HCT116 (cell line): ENCODE measurements around the gene GNA12. TPM values are rescaled to one million over a fixed set of nuclear protein-coding genes. Genes with fewer than 3 reads are reported as not detected.
A peak's percentile ranks its signal among the peaks of the same experiment; 100 is the strongest.

Experiments
- ATAC-seq: fragments of 200-7000 bp; cut with Tn5 transposase; 2 replicates; pipeline ENCODE4 v1.9.1; 2020; ENCODE audit warnings: mild to moderate bottlenecking, moderate library complexity
- BruUV-seq: library from RNA; stranded (reverse); fragments of 400-500 nt; replicated peaks from 2 replicates; lab custom pipeline; 2021; lab: Mats Ljungman, UMichigan
- CTCF ChIA-PET: fragments of 300-600 bp; sonication (Branson Sonifier 250); formaldehyde crosslinking; loops from one replicate; lab custom pipeline; 2021; ENCODE audit warnings: antibody characterized with exemption; lab: Charles Lee
- POLR2A ChIA-PET: fragments of 300-600, 350-600 bp; sonication (Branson Sonifier 250); formaldehyde crosslinking; loops from one replicate; lab custom pipeline; 2021; ENCODE audit warnings: antibody characterized with exemption; lab: Charles Lee
- RAD21 ChIA-PET, 2 experiments: fragments of 300-600 bp; sonication (Branson Sonifier 250); formaldehyde crosslinking; loops; one replicate each; lab custom pipeline; 2023; ENCODE audit warnings: low total read pairs in 2 of 2; ENCODE audit not compliant: uncharacterized antibody in 2 of 2, unreplicated experiment in 2 of 2, low non-redundant PET in 1 of 2; lab: Charles Lee
- DNase-seq: peaks from one replicate; pipeline ENCODE4 v3.0.0-alpha.2; 2010; ENCODE audit warnings: low read depth, low spot score
- H2AFZ ChIP-seq: fragments of 200-600 bp; shearing (Covaris generic), sonication (generic); 2 replicates; pipeline ENCODE4 v1.6.1; 2017; ENCODE audit warnings: low read depth, mixed run types, mixed read lengths, antibody characterized with exemption, low read length; ENCODE audit not compliant: poor library complexity, severe bottlenecking
- H3K27ac ChIP-seq: 2 replicates; pipeline ENCODE4 v1.5.1; 2012; ENCODE audit warnings: low read depth, low read length
- H3K27me3 ChIP-seq: fragments of 200-600 bp; sonication (generic); 2 replicates; pipeline ENCODE4 v1.6.1; 2016; ENCODE audit warnings: mixed run types, low read length, mixed read lengths; ENCODE audit not compliant: insufficient read depth
- H3K36me3 ChIP-seq, 2 experiments: fragments of 200-500 bp in 1 of 2; fragments of 200-600 bp in 1 of 2; sonication (Bioruptor generic) in 1 of 2; sonication (generic) in 1 of 2; 2 replicates each; pipeline versions ENCODE4 v1.5.1 to v1.6.1; 2014 to 2016; ENCODE audit warnings: low read length in 2 of 2, inconsistent platforms in 1 of 2, mixed read lengths in 1 of 2, mixed run types in 1 of 2; ENCODE audit not compliant: insufficient read depth in 2 of 2, control insufficient read depth in 1 of 2
- H3K4me1 ChIP-seq, 2 experiments: fragments of 200-600 bp in 1 of 2; sonication (generic) in 1 of 2; 2 replicates each; pipeline versions ENCODE4 v1.5.1 to v1.6.1; 2012 to 2017; ENCODE audit warnings: low read length in 2 of 2, inconsistent platforms in 1 of 2, mild to moderate bottlenecking in 1 of 2, mixed read lengths in 1 of 2, mixed run types in 1 of 2, moderate library complexity in 1 of 2; ENCODE audit not compliant: insufficient read depth in 2 of 2, control insufficient read depth in 1 of 2
- H3K4me2 ChIP-seq: fragments of 200-600 bp; sonication (generic); 2 replicates; pipeline ENCODE4 v1.6.1; 2017; ENCODE audit warnings: mixed run types, low read length, mixed read lengths
- H3K4me3 ChIP-seq, 2 experiments: fragments of 200-600 bp in 1 of 2; sonication (generic) in 1 of 2; replicated peaks in 1 of 2; 2 replicates each; pipeline ENCODE4 v1.5.1; 2011 to 2016; ENCODE audit warnings: low read length in 2 of 2, control low read depth in 1 of 2, low read depth in 1 of 2, mild to moderate bottlenecking in 1 of 2, mixed read lengths in 1 of 2, mixed run types in 1 of 2
- H3K79me2 ChIP-seq: fragments of 200-600 bp; sonication (generic); 2 replicates; pipeline ENCODE4 v1.6.1; 2017; ENCODE audit warnings: mild to moderate bottlenecking, mixed run types, low read length, moderate library complexity, mixed read lengths; ENCODE audit not compliant: insufficient read depth
- H3K9ac ChIP-seq: fragments of 200-600 bp; sonication (generic); 2 replicates; pipeline ENCODE4 v1.6.1; 2016; ENCODE audit warnings: low read length, mixed read lengths
- H3K9me2 ChIP-seq: fragments of 200-600 bp; sonication (generic), shearing (Covaris generic); 2 replicates; pipeline ENCODE4 v1.6.1; 2017; ENCODE audit warnings: mixed run types, mild to moderate bottlenecking, moderate library complexity; ENCODE audit not compliant: insufficient read depth
- H3K9me3 ChIP-seq, 2 experiments: fragments of 200-500 bp in 1 of 2; fragments of 200-600 bp in 1 of 2; sonication (Bioruptor generic) in 1 of 2; sonication (generic) in 1 of 2; 2 replicates each; pipeline ENCODE4 v1.6.1; 2014 to 2017; ENCODE audit warnings: low read length in 2 of 2, mixed read lengths in 2 of 2, inconsistent platforms in 1 of 2, low read depth in 1 of 2, mild to moderate bottlenecking in 1 of 2, mixed run types in 1 of 2, moderate library complexity in 1 of 2; ENCODE audit not compliant: control insufficient read depth in 1 of 2, insufficient read depth in 1 of 2
- H4K20me1 ChIP-seq: fragments of 200-600 bp; sonication (generic), shearing (Covaris generic); 2 replicates; pipeline ENCODE4 v1.6.1; 2017; ENCODE audit warnings: mixed run types, mild to moderate bottlenecking, moderate library complexity; ENCODE audit not compliant: insufficient read depth
- CBX3 ChIP-seq: IDR thresholded peaks from 2 replicates; pipeline ENCODE4 v1.6.1; 2012; ENCODE audit warnings: low read depth
- CEBPB ChIP-seq: IDR thresholded peaks from 2 replicates; pipeline ENCODE4 v1.6.1; 2012; ENCODE audit warnings: low read depth
- EZH2phosphoT487 ChIP-seq: fragments of 200-600 bp; IDR thresholded peaks from 2 replicates; pipeline ENCODE4 v1.6.1; 2018; ENCODE audit warnings: antibody characterized with exemption, borderline replicate concordance
- FOSL1 ChIP-seq: IDR thresholded peaks from 2 replicates; pipeline ENCODE4 v1.6.1; 2012; ENCODE audit warnings: low read depth
- POLR2A ChIP-seq: IDR thresholded peaks from 2 replicates; pipeline ENCODE4 v1.7.0; 2011; ENCODE audit warnings: borderline replicate concordance; ENCODE audit not compliant: insufficient read depth, insufficient read length; ENCODE audit errors: extremely low read depth
- POLR2AphosphoS5 ChIP-seq: IDR thresholded peaks from 2 replicates; pipeline ENCODE4 v1.6.1; 2011; ENCODE audit warnings: mild to moderate bottlenecking, low read depth, low read length, moderate library complexity
- SRF ChIP-seq: IDR thresholded peaks from 2 replicates; pipeline ENCODE4 v1.6.1; 2012; ENCODE audit warnings: low read depth
- intact Hi-C: fragments of 100-400 bp; cut with micrococcal nuclease; formaldehyde crosslinking; loops from 2 replicates; pipeline ENCODE4 v1.10.0; 2022
- total RNA-seq: library from RNA; stranded (reverse); gene quantifications from one replicate; pipeline ENCODE4 v1.2.1, GENCODE V29; 2021; ENCODE audit not compliant: unreplicated experiment
- TF ChIP-seq, protein P1 (sequence below): IDR thresholded peaks from 2 replicates; pipeline ENCODE4 v1.6.1; 2011; ENCODE audit warnings: mild to moderate bottlenecking, low read length, moderate library complexity; ENCODE audit not compliant: insufficient replicate concordance; ENCODE audit errors: extremely low read depth
- TF ChIP-seq, protein P2 (sequence below): IDR thresholded peaks from 2 replicates; pipeline ENCODE4 v1.6.1; 2012

Gene GNA12
- total RNA-seq, 1 experiment from 2014 or later = 32.6 TPM

DNA sequence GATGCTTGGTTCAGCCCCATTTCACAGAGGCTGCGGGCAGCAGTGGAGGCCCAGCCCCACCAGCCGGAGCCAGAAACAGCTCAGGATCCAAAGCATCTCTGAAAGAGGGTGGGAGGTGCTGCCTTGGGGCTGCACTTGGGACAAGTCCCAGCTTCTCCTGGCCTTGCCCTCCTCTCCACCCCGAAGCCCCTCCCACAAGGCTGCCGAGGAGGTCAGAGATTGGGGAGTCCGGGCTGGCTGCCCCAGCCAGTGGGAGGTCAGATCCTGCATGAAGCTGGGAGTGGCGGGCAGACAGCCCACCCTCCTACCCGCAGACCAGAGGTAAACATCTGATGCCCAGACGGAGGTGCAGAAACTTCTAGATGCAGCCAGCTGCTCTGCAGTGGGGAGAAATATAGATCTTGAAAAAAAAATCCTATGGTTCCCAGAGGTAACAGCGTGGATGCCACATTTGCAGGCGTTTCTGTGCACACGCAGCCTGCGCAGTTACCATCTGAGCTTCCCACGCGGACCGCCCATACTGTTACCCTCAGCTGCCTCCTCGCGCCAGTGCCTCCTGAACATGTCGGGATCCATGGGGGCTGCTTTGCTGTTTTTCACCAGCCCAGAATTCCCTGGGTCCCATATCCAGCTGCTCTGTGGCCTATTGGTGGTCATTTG lies 36.9 kb upstream of the GNA12 start:
- intact Hi-C loops = no loop called here
- Histone ChIP-seq H3K4me2 (no peak overlapping the region), H3K4me3 (no peak overlapping the region), H3K79me2 (no peaks in the 10 kb centered on the region), H3K27ac (no peak overlapping the region), H3K9me2 (no peaks in the 10 kb centered on the region), H4K20me1 (no peaks in the 10 kb centered on the region), H3K36me3 (no peaks in the 10 kb centered on the region), H3K9ac (no peak overlapping the region), H3K4me1 (peaks cover 6 to 10% of the 10 kb centered on the region in 2 experiments), H3K27me3 (no peaks in the 10 kb centered on the region), H3K9me3 (no peaks in the 10 kb centered on the region), H2AFZ (no peak overlapping the region)
- BruUV-seq = no TSS peak
- TF ChIP-seq CBX3 = no peak
- no peak for TF ChIP-seq POLR2A
- no peak for TF ChIP-seq CEBPB
- TF ChIP-seq EZH2phosphoT487 = no peak
- TF ChIP-seq, protein P1, sequence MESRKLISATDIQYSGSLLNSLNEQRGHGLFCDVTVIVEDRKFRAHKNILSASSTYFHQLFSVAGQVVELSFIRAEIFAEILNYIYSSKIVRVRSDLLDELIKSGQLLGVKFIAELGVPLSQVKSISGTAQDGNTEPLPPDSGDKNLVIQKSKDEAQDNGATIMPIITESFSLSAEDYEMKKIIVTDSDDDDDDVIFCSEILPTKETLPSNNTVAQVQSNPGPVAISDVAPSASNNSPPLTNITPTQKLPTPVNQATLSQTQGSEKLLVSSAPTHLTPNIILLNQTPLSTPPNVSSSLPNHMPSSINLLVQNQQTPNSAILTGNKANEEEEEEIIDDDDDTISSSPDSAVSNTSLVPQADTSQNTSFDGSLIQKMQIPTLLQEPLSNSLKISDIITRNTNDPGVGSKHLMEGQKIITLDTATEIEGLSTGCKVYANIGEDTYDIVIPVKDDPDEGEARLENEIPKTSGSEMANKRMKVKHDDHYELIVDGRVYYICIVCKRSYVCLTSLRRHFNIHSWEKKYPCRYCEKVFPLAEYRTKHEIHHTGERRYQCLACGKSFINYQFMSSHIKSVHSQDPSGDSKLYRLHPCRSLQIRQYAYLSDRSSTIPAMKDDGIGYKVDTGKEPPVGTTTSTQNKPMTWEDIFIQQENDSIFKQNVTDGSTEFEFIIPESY = no peak
- DNase-seq (no peak), ATAC-seq (peak; percentile 36; the same call in 1 of the 2 replicates)
- ChIA-PET POLR2A (no interaction called here), RAD21 (no interaction called here), CTCF (no interaction called here)

DNA sequence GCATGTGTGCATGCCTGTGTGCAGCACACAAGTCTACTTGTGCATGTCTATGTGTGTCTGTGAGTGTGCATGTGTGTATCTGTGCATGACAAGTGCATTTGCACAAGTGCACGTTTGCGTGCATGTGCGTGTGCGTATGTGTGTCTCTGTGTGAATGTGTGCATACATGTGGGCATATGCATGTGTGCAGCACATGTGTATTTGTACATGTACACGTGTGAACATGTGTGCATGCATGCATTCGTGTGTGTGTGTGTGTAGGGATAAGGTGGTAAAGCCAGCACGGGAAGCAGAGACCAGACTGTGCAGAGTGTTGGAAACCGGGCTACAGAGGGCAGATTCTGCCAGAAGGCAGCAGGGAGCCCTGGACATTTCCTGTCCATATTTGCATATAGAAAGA lies 35.9 kb upstream of the GNA12 start:
- Histone ChIP-seq H3K9me3 (no peaks in the 10 kb centered on the region), H3K9ac (no peak overlapping the region), H3K79me2 (no peaks in the 10 kb centered on the region), H2AFZ (no peak overlapping the region), H3K9me2 (no peaks in the 10 kb centered on the region), H3K36me3 (no peaks in the 10 kb centered on the region), H3K4me3 (no peak overlapping the region), H3K27ac (no peak overlapping the region), H4K20me1 (no peaks in the 10 kb centered on the region), H3K4me2 (no peak overlapping the region), H3K27me3 (no peaks in the 10 kb centered on the region), H3K4me1 (peaks cover 6 to 10% of the 10 kb centered on the region in 2 experiments)
- POLR2A ChIA-PET = no interaction called here
- DNase-seq = no peak
- RAD21 ChIA-PET = no interaction called here
- no TSS peak for BruUV-seq
- TF ChIP-seq CBX3 (no peak), POLR2A (no peak), SRF (no peak), CEBPB (no peak), POLR2AphosphoS5 (no peak), FOSL1 (no peak)
- TF ChIP-seq, protein P2, sequence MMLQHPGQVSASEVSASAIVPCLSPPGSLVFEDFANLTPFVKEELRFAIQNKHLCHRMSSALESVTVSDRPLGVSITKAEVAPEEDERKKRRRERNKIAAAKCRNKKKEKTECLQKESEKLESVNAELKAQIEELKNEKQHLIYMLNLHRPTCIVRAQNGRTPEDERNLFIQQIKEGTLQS = no peak
- ATAC-seq = no peak
- CTCF ChIA-PET = no interaction called here
- intact Hi-C loops = no loop called here
